CD4-positive, alpha-beta T cell treated with Interleukin-17A for 1 hour (primary cell): ENCODE data around the gene SYT7.
A peak's percentile ranks its signal among the peaks of the same experiment; 100 is the strongest.
"Not testable (repeated sequence)": the region's sequence is repeated elsewhere in the genome, so short reads cannot be mapped to it uniquely, and the experiment has no call there.

ENCODE experiments used
- DNase-seq: peaks from one replicate; pipeline ENCODE4 v3.0.0-alpha.2; 2020

SYT7 gene, protein sequence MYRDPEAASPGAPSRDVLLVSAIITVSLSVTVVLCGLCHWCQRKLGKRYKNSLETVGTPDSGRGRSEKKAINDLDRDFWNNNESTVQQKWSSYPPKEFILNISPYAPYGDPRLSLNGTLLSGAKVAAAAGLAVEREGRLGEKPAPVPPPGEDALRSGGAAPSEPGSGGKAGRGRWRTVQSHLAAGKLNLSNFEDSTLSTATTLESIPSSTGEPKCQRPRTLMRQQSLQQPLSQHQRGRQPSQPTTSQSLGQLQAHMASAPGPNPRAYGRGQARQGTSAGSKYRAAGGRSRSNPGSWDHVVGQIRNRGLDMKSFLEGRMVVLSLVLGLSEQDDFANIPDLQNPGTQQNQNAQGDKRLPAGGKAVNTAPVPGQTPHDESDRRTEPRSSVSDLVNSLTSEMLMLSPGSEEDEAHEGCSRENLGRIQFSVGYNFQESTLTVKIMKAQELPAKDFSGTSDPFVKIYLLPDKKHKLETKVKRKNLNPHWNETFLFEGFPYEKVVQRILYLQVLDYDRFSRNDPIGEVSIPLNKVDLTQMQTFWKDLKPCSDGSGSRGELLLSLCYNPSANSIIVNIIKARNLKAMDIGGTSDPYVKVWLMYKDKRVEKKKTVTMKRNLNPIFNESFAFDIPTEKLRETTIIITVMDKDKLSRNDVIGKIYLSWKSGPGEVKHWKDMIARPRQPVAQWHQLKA

DNA sequence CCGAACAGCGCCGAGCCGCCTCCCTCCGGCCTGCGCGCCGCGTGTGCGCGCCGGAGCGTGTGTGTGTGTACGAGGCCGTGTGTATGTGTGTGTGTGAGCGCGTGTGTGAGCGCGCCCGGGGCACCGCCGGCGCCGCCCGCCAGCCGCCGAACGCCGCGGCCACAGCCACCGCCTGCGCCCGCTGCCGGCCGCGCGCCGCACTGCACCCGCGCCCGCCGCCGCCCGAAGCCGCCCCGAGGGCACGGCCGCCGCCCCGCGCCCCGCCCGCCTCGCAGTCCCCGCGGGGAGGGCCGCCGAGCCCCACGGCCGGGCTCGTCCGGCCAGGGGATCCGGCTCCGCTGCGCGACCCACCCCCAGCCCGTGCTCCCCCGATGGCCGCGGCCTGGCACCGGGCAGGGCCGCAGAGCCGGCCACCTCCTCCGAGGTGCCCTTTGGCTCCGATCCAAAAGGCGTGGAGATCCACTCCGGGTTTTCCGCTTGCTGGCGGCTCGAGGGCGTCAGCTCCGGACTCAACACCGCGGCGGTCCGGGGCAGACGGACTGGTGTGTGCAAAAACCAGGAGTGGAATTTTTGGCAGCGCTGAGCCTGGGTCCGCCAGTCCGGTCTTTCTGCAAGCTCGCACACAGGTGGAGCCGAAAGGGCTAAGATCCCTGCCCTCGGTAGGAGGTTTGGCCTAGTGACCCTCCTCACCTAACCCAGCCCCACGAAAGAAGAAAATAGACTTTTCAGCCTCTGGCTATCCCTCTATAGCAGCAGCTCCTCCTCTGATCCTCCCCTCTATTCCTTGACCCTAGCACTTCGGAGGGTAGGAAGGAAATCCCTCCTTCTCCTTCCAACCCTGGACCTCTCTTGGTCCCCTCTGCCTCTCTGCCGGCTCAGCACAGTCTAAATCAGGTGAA lies at the start of gene SYT7:
Gene SYT7, minus strand, starts transcription at position 47 of the 899 bp plus-strand sequence. CDS start 256 bp downstream, outside the sequence.
- DNase-seq = peak; percentile 96

DNA sequence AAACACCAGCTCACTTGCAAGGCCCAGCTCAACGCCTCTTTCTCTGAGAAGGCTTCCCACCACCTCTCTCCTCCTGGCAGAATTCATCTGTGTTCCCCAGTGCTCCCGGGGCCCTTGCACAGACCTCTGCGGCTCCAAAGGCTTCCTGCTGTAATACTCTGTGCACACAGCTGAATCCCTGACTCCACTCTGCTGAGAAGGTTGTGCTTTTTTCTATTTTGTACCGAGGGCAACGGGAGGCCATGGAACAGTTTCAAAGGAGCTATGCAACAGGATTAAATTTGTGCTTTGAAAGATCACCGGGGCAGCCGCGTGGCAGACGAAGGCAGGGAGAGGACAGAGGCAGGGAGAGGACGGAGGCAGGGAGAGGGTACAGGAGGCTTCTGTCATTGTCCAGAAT lies 49.2 kb upstream of the SYT7 start:
- DNase-seq = no peak

DNA sequence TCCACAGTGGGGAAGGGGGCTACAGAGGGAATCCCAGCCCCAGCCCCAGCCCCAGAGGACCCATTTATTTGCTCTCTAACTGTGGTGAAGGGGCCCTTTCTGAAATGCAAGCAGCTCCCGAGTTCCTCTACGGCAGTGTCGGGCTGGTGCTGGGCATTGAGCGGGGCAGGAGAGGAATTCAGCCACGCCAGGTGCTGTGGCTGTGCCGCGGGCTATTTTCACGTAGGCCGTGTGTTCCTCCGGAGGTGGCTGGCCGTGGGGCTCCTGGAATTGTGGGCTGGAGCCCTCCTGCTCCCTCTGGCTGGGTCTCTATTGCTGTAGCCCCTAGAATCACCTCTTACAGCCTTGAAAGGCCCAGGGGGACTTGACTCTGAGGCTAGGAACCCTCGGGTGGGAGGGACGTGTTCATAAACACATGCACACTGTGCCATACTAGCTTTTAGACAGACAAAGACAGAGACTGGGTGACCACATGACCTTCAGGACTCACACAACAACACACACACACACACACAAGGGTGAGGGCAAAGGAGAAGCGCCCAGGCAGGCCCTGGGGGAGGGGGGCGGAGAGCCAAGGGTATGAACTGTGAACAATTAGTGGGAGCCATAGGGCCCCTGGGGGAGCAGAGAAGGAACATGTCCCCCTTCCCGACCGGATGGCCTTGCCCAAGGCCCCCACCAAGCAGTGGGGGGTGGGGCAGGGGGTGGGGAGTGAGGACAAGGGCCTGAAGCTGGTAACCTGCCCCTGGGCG lies 48.4 kb upstream of the SYT7 start:
- no peak for DNase-seq

DNA sequence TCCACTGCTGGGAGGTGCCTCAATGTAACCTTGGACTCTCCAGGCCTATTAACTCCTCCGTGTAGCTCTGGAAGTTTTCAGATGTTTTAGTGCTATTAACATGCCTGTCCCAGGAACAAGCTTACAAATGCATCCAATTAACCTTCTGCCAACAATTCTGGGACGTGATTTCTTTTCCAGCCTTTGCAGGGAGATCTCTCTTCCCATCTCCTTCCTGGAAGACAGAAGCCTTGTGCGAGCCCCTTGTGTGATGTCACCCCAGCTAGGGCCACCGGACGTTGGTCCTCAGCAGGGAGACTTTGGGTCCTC lies 47.7 kb upstream of the SYT7 start:
- no peak for DNase-seq

DNA sequence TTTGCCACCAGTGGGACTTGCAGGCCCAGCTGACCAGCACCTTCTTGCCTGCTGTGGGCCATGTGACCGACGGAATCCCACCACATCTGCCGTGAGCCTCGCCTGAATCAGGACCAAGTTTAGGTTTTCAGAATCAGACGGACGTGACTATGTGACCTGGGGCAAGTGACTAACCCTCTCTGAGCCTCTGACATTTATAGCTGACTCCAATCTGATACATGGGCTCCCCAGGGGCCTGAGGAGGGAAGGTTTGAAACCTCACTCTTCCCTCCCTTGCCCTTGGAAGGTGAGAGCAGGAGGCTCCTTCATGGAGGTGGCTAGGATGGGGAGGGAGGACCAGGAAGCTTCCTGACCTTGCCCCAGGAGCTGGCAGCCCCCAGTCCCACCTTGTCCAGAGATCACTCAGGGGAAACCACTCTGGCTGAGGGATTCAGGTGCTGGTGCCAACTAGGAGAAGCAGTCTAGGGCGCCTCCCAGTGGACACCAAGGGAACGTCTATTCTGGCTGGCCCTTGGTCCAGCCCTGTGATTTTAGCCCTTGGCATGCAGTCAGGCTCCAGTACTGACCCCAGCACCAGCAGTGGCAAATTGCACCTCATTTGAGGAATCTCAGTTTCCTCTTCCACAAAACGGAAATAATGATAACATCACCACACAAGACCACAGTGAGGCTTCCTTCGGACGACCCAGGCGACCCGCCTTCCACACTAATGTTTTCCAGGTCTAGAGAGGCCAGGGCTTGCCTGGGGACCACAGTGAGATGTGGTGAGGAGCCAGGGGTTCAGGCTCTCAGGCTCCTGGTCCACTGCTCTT lies 47.2 kb upstream of the SYT7 start:
- DNase-seq = peak; percentile 8

DNA sequence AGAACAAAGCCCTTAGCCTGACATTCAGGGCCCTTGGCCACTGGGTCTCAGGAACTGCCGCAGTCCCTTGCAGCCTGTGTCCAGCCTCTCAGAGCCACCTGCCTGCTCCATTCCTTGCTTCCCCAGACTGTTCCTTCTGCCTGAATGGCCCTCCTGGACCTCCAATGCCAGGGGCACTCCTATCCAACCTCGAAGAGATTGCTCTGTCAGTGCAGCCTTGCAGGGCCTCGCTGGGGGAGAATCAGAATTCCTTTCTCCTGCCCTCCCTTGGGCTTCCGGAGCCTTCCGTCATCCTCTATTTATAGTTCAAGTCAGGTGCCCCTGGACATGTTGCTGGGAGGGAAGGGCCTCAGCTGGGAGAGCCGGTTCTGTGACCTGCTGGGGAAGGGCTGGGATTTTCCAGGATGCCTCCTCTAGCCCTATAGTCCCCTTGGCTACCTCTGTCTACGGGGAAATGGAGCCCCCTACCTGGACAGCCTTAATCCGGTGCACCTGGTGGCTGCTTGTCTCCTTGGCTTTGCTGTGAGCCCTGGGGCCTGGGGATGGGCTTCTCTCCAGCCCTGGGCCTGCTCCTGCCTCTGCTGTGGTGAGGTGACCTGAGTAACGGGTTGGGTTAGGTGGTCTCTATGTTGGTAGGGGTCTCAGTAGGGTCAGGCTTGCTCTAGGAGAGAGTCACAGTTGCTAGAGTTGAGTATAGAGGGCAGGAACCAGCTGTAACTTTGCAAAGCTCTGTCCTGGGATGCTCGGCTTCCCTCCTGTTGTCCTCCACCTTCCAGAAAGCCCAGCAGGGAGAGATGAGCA lies 45.9 kb upstream of the SYT7 start:
- DNase-seq = no peak

DNA sequence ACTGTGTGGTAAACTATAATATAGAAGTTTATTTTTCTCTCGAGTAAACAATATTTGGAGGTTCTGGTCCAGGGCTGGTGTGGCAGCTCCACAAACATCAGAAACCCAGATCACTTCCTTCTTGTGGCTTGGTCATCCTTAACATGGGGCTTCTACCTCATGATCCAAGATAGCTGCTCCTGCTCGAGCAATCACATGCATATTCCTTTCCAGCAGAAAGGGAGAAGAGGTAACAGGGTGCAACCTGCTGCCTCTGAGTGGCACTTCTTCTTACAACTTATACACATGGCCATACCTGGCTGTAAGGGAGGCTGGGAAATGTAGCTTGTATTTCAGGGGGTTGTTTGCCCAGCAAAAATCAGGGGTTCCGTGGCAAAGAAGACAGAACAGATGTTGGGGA lies 44.6 kb upstream of the SYT7 start:
- DNase-seq = no peak

DNA sequence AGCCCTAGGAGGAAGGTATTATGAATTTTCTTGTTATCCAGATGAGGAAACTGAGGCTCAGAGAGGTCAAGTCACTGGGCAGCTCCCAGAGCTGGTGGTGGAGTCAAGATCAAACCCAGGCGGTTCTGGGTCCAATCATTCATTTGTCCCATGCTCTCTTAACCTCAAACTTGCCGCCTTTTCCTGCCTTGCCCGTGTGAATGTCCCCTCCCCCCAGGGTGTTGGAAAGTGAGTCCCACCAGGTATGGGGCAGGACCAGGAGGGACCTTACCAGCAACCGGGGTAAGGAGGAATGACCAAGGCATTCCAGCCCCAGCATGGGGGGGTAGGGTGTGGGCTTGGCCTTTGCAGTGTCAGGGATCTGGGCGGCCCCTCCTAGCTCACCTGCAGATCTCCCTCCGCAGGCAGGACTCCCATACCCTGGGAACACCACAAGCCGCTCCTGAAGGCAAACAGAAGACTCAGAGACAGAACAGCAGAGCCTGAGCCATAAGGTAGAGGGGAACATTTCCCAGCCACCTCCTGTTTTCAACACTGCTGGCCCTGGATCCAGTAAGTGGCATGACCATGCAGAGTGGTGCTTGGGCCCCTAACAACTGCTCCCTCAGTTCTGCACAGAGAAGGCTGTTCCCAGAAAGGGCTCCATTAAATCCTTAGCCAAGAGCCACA lies 41.2 kb upstream of the SYT7 start:
- DNase-seq = no peak

DNA sequence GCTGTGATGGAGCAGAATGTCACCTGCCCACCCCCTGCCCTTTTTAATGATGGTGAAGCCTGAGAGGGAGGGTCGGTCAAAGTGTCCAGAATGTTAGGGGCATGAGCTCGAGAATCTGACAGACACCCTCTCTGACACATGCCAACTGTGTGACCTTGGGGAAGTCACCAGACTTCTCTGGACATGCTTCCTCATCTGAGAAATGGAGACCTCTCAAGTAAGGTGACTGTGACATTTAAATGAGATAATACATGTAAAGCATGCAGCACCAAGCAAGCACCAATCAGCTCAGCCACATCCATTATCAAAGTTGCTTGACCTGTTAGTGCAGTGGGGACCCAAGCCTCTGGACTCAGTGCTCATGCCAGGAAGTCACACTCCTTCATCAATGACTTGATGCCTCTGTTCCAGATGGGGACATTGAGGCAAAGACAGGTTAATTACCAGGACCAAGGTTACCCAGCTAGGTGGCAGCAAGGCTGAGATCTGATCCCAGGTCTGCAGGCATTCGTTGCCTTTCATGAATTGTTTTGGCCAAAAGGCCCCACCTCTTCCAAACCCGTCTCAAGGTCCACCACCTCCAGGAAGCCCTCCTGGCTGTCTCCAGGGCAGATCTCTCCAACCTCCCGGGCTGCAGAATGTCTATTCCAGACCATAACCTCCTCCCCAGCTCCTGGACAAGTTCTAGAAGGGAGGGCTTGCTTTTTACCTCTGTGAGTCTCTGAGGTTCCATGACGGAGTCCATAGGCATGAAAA lies 38.8 kb upstream of the SYT7 start:
- no peak for DNase-seq

DNA sequence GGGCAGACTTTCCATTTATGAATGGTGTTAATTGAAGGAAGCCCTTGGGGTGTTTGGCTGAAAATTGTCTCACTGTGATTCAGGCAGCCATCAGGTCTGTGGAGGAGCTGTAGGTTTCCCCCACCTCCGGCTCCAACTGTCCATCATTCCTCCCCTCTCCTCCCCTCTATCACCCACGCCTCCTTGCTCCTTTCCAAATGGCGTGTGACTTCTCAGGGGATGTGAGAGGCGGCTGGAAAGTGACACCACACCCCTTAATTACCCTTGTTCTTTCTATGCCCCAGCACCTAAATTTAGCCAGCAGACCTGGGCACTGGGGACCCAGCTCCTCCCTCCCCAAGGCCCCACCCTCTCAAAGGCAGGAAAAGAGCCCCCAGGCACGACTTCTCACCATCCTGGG lies 38.1 kb upstream of the SYT7 start:
- DNase-seq = no peak

DNA sequence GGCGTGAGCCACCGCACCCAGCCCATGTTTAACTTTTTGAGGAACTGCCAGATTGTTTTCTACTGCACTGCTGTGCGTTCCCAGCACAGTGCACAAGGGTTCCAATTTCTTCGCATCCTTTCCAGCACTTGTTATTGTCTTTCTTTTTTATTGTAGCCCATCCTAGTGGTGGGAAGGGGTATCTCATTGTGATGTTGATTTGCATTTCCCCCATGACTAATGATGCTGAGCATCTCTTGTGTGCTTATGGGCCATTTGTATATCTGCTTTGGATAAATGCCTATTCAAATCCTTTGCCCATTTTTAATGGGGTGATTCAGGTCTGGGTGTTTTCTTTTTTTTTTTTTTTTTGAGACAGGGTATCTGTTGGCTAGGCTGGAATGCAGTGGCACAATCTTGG lies 36.6 kb upstream of the SYT7 start:
- DNase-seq = no peak

DNA sequence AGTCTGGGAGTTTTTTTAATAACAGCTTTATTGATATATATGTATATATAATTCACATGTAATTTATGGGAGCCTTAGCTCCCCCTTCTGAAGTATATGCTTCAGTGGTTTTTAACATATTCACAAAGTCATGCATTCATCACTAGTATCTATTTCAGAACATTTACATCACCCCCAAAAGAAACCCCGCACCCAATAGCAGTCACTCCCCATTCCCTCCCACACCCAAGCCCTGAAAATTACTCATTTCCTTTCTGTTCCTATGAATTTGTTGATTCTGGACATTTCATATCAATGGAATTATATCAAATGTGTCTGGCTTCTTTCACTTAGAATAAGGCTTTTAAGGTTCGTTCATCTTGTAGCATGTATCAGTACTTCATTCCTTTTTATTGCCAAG lies 35.6 kb upstream of the SYT7 start:
- DNase-seq = no peak

DNA sequence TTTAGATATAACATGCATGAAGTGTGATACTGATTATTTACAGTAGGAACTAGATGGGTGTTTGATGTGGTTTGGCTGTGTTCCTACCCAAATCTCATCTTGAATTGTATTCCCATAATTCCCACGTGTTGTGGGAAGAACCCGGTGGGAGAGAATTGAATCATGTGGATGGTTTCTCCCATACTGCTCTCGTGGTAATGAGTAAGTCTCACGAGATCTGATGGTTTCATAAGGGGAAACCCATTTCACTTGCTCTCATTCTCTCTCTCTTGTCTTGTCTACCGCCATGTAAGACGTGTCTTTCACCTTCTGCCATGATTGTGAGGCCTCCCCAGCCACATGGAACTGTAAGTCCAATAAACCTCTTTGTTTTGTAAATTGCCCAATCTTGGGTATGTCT lies 33.9 kb upstream of the SYT7 start:
- DNase-seq = not testable (repeated sequence)

DNA sequence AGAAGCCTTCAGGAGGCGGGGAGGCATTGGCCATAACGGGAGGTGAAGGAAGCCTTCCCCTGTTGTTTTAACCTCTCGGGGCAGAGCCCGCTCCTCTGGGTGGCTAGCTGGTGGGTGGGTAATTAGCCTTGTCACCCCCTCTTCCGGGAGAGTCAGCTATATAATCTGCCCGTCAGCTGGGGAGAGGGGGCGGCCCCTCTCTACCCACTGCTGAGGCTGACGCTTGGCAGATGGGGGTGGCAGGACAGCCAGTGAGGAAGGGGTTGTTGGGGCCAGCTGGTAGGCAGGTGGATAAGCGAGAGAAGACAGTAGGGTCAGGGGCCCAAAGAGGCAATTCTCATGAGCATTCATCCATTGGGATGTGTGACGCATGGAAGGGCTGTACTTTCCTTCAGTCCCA lies 33.0 kb upstream of the SYT7 start:
- no peak for DNase-seq

DNA sequence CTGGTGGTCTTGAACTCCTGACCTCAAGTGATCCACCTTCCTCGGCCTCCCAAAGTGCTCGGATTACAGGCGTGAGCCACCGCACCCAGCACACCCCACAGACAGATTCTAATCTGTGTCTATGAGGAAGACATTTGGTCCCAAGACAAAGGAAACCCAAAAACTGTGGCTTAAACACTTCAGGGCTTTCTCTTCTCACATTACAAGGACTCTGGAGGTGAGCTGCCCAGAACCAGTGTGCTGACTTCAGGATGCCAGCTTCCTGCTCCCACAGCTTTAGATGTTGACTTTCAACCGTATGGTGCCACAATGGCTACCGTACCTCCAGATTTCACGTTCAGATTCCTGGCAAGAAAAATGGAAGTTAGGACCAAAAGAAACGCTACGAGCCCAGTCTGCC lies 32.2 kb upstream of the SYT7 start:
- DNase-seq = no peak

DNA sequence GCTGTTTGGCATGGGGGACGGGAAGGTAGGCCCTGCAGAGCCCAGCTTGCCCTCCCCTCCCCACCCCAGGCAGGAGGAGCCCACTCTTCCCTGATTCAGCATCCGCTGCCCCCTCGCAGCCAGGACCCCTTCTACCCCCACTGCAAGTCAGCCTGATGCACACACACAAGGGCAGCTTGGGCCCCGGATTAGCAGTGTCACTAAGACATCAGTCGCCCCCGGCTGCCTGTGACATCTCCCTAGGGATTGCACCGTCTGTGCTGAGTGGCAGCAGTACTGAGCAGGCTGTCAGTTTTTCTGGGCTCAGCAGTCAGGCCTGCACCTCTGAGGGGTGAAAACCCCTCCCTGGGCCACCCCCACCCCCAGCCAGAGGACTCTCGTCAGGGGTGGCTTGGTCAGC lies 30.4 kb upstream of the SYT7 start:
- no peak for DNase-seq

DNA sequence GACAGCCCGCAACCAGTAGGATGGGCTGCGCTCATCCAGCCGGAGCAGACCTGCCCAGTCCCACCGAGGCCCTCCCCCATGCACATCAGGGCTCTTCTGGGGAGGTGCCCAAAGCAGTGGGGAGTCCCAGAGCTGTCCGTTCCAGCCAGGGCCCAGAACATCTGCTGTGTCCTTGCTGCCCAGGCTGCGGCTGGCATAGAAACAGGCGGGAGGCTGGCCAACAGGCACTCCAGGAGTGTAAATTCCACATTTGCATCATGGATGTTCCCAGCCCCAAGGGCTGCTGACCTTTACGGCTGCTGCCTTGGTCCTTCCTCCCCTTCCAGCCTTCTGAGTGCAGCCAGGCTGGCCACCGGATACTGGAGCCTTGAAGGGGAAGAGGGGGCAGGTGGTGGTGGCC lies 30.0 kb upstream of the SYT7 start:
- DNase-seq = no peak

DNA sequence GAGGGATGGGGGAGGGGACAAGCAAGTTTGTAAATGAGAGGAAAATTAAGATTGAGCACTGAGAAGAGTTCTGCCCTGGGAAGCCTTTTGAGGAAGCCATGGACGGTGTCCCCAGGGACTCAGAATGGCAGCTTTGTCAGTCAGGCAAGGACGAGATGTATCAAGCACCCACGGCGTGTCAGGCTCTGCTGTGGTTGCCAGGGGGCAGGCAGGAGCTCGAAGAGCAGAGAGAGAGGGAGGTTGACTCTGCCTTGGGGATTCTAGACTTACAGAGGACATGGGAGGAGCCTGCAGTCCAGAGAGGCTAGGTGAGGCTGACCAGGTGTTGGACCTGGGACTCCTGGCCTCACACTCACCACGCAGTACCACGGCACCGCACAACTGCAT lies 29.1 kb upstream of the SYT7 start:
- DNase-seq = no peak

DNA sequence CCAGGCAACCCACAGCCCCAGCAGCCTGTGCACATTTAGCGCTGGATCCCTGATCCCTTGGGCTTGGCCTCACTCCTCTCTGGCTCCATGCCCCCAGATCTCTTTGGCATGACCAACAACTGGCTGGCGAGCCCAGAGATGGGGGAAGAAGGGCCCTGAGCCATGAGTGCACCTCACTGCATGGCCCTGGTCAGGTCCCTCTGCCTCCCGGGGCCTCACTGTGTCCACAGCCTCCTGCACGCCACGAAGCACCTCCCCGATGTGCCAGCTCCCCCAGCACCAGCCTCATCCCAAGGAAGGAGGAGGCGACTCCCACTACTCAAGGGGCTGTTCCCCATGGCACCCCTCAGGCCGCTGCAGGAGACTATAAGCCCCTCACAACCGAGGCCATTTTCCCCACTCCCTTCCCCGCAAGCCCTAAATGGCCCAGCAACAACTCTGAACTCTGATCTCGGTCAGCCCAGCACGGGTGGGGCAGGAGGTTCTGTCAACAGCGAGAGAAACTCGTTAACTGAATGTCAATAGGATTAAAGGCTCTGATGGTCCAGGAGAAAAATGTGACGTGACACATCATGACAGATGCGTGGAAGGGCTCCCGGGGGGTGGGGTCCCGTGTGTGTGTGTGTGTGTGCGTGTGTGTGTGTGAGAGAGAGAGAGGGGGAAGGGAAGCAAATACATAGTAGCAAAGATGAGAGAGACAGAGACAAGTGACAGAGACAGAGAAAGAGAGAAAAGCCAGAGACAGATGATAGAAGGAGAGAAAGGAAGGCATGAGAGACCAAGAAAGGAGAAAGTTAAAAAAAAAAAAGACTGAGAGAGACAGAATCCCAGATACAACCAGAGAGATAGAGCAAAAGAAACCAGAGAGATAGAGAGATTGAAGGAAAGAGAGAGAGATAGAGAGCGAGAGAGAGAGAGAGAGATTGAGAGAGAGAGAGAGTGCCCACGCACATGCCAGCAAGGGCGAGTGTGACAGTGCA lies 28.4 kb upstream of the SYT7 start:
- DNase-seq = no peak
